HepG2 (cell line): Measurements from ENCODE around the gene FEM1C. TPM values are rescaled to one million over a fixed set of nuclear protein-coding genes. Genes with fewer than 3 reads are reported as not detected.
"Not testable (repeated sequence)": the region's sequence is repeated elsewhere in the genome, so short reads cannot be mapped to it uniquely, and the experiment has no call there.

Experiments
- ATAC-seq: fragments of 200-7000 bp; cut with Tn5 transposase; 3 replicates; pipeline ENCODE4 v1.9.1; 2020; ENCODE audit warnings: mild to moderate bottlenecking, moderate library complexity
- BruUV-seq: library from RNA; stranded (reverse); fragments of 400-500 nt; replicated peaks from 2 replicates; lab custom pipeline; 2021; lab: Mats Ljungman, UMichigan
- CTCF ChIA-PET: fragments of 300-600 bp; formaldehyde crosslinking; extraction: SDS; loops from one replicate; lab custom pipeline; 2021; ENCODE audit warnings: low total read pairs, inconsistent platforms, low intra/inter-chr PET ratio; lab: Yijun Ruan, JAX
- POLR2A ChIA-PET: fragments of 350-600 bp; sonication (Branson Sonifier 250); formaldehyde crosslinking; loops from one replicate; lab custom pipeline; 2020; ENCODE audit warnings: antibody characterized with exemption, inconsistent platforms; lab: Yijun Ruan, JAX
- DNase-seq: peaks from one replicate; pipeline ENCODE4 v3.0.0-alpha.2; 2015; ENCODE audit warnings: low spot score
- FAIRE-seq: peaks from 3 replicates; lab custom pipeline; 2011; peaks lifted over from hg19 to GRCh38; lab: Jason Lieb, UNC
- H2AFZ ChIP-seq: one replicate; pipeline ENCODE4 v1.6.1; 2011; ENCODE audit warnings: low read length, inconsistent platforms
- H3K27ac ChIP-seq: fragments of 300-600 bp; 3 replicates; pipeline ENCODE4 v1.8.0; 2011; ENCODE audit warnings: mixed run types, mild to moderate bottlenecking, mixed read lengths, low read length, inconsistent platforms; ENCODE audit not compliant: insufficient read depth; ENCODE audit errors: extremely low read length
- H3K27me3 ChIP-seq, 2 experiments: fragments of 200-600 bp in 1 of 2; 2 replicates in 1 of 2; 3 replicates in 1 of 2; pipeline versions ENCODE4 v1.6.0 to v1.8.0; 2011; ENCODE audit warnings: low read length in 2 of 2, mild to moderate bottlenecking in 2 of 2, moderate library complexity in 2 of 2, inconsistent platforms in 1 of 2; ENCODE audit not compliant: insufficient read depth in 2 of 2, control insufficient read depth in 1 of 2
- H3K36me3 ChIP-seq, 2 experiments: fragments of 200-600 bp in 1 of 2; replicated peaks in 1 of 2; 2 replicates in 1 of 2; 3 replicates in 1 of 2; pipeline versions ENCODE4 v1.5.1 to v1.8.0; 2011; ENCODE audit warnings: low read length in 2 of 2, inconsistent platforms in 1 of 2; ENCODE audit not compliant: insufficient read depth in 2 of 2, control insufficient read depth in 1 of 2
- H3K4me1 ChIP-seq: 2 replicates; pipeline ENCODE4 v1.5.1; 2012; ENCODE audit warnings: low read length, inconsistent platforms; ENCODE audit not compliant: insufficient read depth
- H3K4me2 ChIP-seq: 2 replicates; pipeline ENCODE4 v1.6.0; 2011; ENCODE audit warnings: low read depth, low read length, inconsistent platforms
- H3K4me3 ChIP-seq, 3 experiments: fragments of 200-600 bp in 1 of 3; sonication (generic), shearing (Covaris generic) in 1 of 3; replicated peaks in 1 of 3; 2 replicates each; pipeline ENCODE4 v1.5.1; 2011 to 2016; ENCODE audit warnings: low read length in 3 of 3, inconsistent platforms in 2 of 3, low read depth in 2 of 3, mild to moderate bottlenecking in 2 of 3, control low read depth in 1 of 3, mixed read lengths in 1 of 3; ENCODE audit not compliant: insufficient read depth in 1 of 3
- H3K79me2 ChIP-seq: one replicate; pipeline ENCODE4 v1.6.1; 2011; ENCODE audit warnings: low read length, inconsistent platforms; ENCODE audit not compliant: insufficient read depth
- H3K9ac ChIP-seq: 2 replicates; pipeline ENCODE4 v1.6.0; 2011; ENCODE audit warnings: mild to moderate bottlenecking, low read depth, low read length, inconsistent platforms; ENCODE audit not compliant: insufficient read depth
- H3K9me3 ChIP-seq: 2 replicates; pipeline ENCODE4 v1.5.1; 2012; ENCODE audit warnings: mild to moderate bottlenecking, low read length
- H4K20me1 ChIP-seq: 2 replicates; pipeline ENCODE4 v1.6.0; 2011; ENCODE audit warnings: inconsistent platforms, mild to moderate bottlenecking, low read length, moderate library complexity; ENCODE audit not compliant: insufficient read depth
- BCL6 ChIP-seq: IDR thresholded peaks from 2 replicates; pipeline ENCODE4 v1.6.1; 2016; ENCODE audit warnings: missing genetic modification reagents, missing compliant biosample characterization
- CBFB ChIP-seq: sonication (generic); formaldehyde crosslinking; IDR thresholded peaks from 2 replicates; pipeline ENCODE4 v1.4.0; 2020; ENCODE audit warnings: missing genetic modification reagents
- E2F2 ChIP-seq: sonication (generic); formaldehyde crosslinking; IDR thresholded peaks from 2 replicates; pipeline ENCODE4 v1.4.0; 2020; ENCODE audit warnings: missing genetic modification reagents, borderline replicate concordance
- GATAD2A ChIP-seq: IDR thresholded peaks from 2 replicates; pipeline ENCODE4 v1.6.1; 2016
- SYNCRIP ChIP-seq: fragments of 200-400 bp; formaldehyde crosslinking; IDR thresholded peaks from 2 replicates; pipeline ENCODE4 v1.6.1; 2018; ENCODE audit warnings: mild to moderate bottlenecking, low read depth, low read length; ENCODE audit not compliant: insufficient read depth
- TRIM24 ChIP-seq: sonication (generic); formaldehyde crosslinking; IDR thresholded peaks from 2 replicates; pipeline ENCODE4 v1.8.0; 2022; ENCODE audit warnings: mild to moderate bottlenecking, missing genetic modification reagents
- ZBTB44 ChIP-seq: sonication (generic); formaldehyde crosslinking; IDR thresholded peaks from 2 replicates; pipeline ENCODE4 v1.4.0; 2020; ENCODE audit warnings: missing genetic modification reagents
- ZSCAN29 ChIP-seq: sonication (generic); formaldehyde crosslinking; conservative IDR thresholded peaks from 2 replicates; pipeline ENCODE4 v1.4.0; 2020; ENCODE audit warnings: mild to moderate bottlenecking, missing genetic modification reagents
- WGBS: methylation state at CpG from one replicate; pipeline ENCODE4 v1.1.6; 2017; ENCODE audit warnings: low lambda C conversion rate; 5-methylcytosine and 5-hydroxymethylcytosine counted together
- in situ Hi-C: cut with HindIII; loops from 2 replicates; pipeline ENCODE4 v1.10.0; 2017; ENCODE audit warnings: low pct_unique_long_range_greater_than_20kb; ENCODE audit not compliant: extremely low pct_ligation_motif_present
- intact Hi-C: fragments of 100-400 bp; cut with micrococcal nuclease; formaldehyde crosslinking; loops from one replicate; pipeline ENCODE4 v1.10.0; 2022; ENCODE audit not compliant: unreplicated experiment
- polyA plus RNA-seq, 8 experiments: library from polyadenylated mRNA; depleted of rRNA in 3 of 8; stranded (reverse) in 7 of 8; unstranded in 1 of 8; fragments of >200 nt; fragmentation: Illumina TruSeq in 4 of 8; extraction: Trizol in 4 of 8; gene quantifications; 2 replicates each; pipeline versions ENCODE4 v1.2.1 to v1.2.3, GENCODE V29; 2011 to 2016; ENCODE audit warnings: low read depth in 4 of 8, missing spikeins in 1 of 8, mixed read lengths in 1 of 8; ENCODE audit not compliant: insufficient read depth in 1 of 8
- total RNA-seq, 5 experiments: library from RNA; depleted of rRNA; stranded (reverse); fragments of >200 nt; fragmentation: Illumina TruSeq; extraction: Trizol; gene quantifications; 2 replicates each; pipeline ENCODE4 v1.2.3, GENCODE V29; 2016; ENCODE audit warnings: low read depth in 1 of 5
- TF ChIP-seq, protein P1 (sequence below): sonication (generic); formaldehyde crosslinking; IDR thresholded peaks from 2 replicates; pipeline ENCODE4 v1.4.0; 2020; ENCODE audit warnings: mild to moderate bottlenecking, low read depth, missing genetic modification reagents
- TF ChIP-seq, protein P2 (sequence below): sonication (generic); formaldehyde crosslinking; conservative IDR thresholded peaks from 2 replicates; pipeline ENCODE4 v1.8.0; 2022; ENCODE audit warnings: mild to moderate bottlenecking, moderate library complexity, missing genetic modification reagents

Gene FEM1C
- total and polyA plus RNA-seq, 2 of the 13 experiments (the other 11 are each of a cell fraction or from before 2014, with no cell fraction given), result 5.5 to 8.3 TPM

GRCh38 chr5:115480271-115480670 lies 64.3 kb downstream of the FEM1C start (continued):
- no peak for TF ChIP-seq E2F2 (CRISPR knock-in tag)

DNA sequence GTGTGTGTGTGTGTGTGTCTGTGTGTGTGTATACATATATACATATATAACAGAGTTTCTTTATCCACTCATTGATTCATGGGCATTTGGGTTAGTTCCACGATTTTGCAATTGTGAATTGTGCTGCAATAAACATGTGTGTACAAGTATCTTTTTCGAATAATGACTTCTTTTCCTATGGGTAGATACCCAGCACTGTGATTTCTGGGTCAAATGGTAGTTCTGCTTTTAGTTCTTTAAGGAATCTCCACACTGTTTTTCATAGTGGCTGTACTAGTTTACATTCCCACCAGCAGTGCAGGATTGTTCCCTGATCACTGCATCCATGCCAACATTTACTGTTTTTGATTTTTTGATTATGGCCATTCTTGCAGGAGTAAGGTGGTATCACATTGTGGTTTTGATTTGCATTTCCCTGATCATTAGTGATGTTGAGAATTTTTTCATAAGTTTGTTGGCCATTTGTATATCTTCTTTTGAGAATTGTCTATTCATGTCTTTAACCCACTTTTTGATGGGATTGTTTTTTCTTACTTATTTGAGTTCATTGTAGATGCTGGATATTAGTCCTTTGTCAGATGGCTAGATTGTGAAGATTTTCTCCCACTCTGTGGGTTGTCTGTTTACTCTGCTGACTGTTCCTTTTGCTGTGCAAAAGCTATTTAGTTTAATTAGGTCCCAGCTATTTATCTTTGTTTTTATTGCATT lies 65.3 kb downstream of the FEM1C start:
- H3K9me3 ChIP-seq, H3K4me3 ChIP-seq, POLR2A ChIA-PET, H4K20me1 ChIP-seq, H3K79me2 ChIP-seq, H3K36me3 ChIP-seq, in situ Hi-C loops, FAIRE-seq, H3K27ac ChIP-seq, H3K9ac ChIP-seq, H2AFZ ChIP-seq, intact Hi-C loops, H3K4me2 ChIP-seq, H3K4me1 ChIP-seq, CTCF ChIA-PET, BruUV-seq, ATAC-seq, H3K27me3 ChIP-seq, DNase-seq: not testable (repeated sequence)
- 3% methylated on average over 2 of the region's 2 CpGs for WGBS

GRCh38 chr5:115478281-115478680 lies 66.3 kb downstream of the FEM1C start:
- intact Hi-C loops, result loop anchor here (1.0 kb wide), 1 partner anchor 22 kb away; no protein-coding TSS in a partner anchor
- no peak for TF ChIP-seq SYNCRIP
- TF ChIP-seq, protein P1, sequence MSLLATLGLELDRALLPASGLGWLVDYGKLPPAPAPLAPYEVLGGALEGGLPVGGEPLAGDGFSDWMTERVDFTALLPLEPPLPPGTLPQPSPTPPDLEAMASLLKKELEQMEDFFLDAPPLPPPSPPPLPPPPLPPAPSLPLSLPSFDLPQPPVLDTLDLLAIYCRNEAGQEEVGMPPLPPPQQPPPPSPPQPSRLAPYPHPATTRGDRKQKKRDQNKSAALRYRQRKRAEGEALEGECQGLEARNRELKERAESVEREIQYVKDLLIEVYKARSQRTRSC (CRISPR knock-in tag), result no peak
- TF ChIP-seq ZBTB44 (CRISPR knock-in tag), result no peak
- TF ChIP-seq TRIM24, result no peak
- no peak for TF ChIP-seq ZSCAN29
- TF ChIP-seq BCL6 (CRISPR knock-in tag), result no peak
- no peak for TF ChIP-seq GATAD2A (CRISPR knock-in tag)
- TF ChIP-seq CBFB (CRISPR knock-in tag), result no peak
- TF ChIP-seq, protein P2, sequence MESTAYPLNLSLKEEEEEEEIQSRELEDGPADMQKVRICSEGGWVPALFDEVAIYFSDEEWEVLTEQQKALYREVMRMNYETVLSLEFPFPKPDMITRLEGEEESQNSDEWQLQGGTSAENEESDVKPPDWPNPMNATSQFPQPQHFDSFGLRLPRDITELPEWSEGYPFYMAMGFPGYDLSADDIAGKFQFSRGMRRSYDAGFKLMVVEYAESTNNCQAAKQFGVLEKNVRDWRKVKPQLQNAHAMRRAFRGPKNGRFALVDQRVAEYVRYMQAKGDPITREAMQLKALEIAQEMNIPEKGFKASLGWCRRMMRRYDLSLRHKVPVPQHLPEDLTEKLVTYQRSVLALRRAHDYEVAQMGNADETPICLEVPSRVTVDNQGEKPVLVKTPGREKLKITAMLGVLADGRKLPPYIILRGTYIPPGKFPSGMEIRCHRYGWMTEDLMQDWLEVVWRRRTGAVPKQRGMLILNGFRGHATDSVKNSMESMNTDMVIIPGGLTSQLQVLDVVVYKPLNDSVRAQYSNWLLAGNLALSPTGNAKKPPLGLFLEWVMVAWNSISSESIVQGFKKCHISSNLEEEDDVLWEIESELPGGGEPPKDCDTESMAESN (CRISPR knock-in tag), result no peak
- Histone ChIP-seq H3K4me3 (no peak overlapping the region), H3K36me3 (no peaks in the 10 kb centered on the region), H3K27ac (no peak overlapping the region), H3K4me2 (no peak overlapping the region), H3K27me3 (0 out of 5 replicates have a peak, but pooled peaks cover 0 to 3% of the 10 kb centered on the region in 2 experiments), H3K79me2 (no peaks in the 10 kb centered on the region), H3K4me1 (no peaks in the 10 kb centered on the region), H3K9me3 (no peaks in the 10 kb centered on the region), H2AFZ (no peak overlapping the region), H4K20me1 (no peaks in the 10 kb centered on the region), H3K9ac (no peak overlapping the region)
- BruUV-seq, result no TSS peak
- DNase-seq, result no peak
- no peak for ATAC-seq
- POLR2A ChIA-PET, result no interaction called here
- 1% methylated on average over 2 of the region's 2 CpGs for WGBS
- FAIRE-seq, result no peak
- in situ Hi-C loops, result no loop called here
- CTCF ChIA-PET, result no interaction called here
